Left colon (tissue), 2 donors: ENCODE data around the gene ARHGAP28. TPM values are rescaled to one million over a fixed set of nuclear protein-coding genes. Genes with fewer than 3 reads are reported as not detected.
"Not testable (repeated sequence)": the region's sequence is repeated elsewhere in the genome, so short reads cannot be mapped to it uniquely, and the experiment has no call there.

Experiments
- ATAC-seq: fragments of 200-7000 bp; cut with Tn5 transposase; one replicate; pipeline ENCODE4 v1.9.1; 2020; ENCODE audit warnings: mild to moderate bottlenecking, moderate library complexity
- DNase-seq, 2 donors: peaks; one replicate each; pipeline ENCODE4 v3.0.0-alpha.2; 2020
- intact Hi-C, 2 donors: fragments of 100-400 bp; cut with DNase I in 1 of 2; cut with micrococcal nuclease in 1 of 2; formaldehyde crosslinking; loops; one replicate each; pipeline versions ENCODE4 v1.11.2 to v1.14.0; 2022; cut with DNase I, micrococcal nuclease
- total RNA-seq, 2 donors: library from RNA; stranded (reverse); fragmentation: NEBNext Ultra II Directional; extraction: Animal tissue kit (Norgen Biotek cat#: 25700); gene quantifications; one replicate each; pipeline ENCODE4 v1.2.1, GENCODE V29; 2021
- donor health status: DM: no; HTN: no; CAD: no.
- donor health status: DM: yes; HTN: yes; CAD: no.

Gene ARHGAP28
- total RNA-seq, 2 donors from 2014 or later, result 2.1 to 6.5 TPM

DNA sequence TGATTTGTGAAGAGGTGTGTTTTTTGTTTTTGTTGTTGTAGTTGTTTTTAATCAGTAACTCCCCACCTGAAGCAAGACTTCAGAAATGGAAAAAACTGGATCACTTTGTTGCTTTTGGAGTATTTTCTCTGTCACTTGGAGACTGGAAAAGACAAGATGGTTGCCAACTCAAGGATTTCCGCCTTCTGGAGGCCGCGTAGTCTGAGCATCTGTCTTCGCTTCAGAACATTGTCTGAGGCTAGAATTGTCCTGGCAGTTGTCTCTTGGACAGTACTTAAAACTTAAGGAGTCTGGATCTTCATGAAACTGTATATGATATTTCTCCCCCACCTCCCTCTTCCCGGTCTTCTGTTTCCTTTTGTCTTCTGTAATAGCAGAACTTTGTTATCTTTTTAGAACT, 67.7 kb downstream of the ARHGAP28 start:
- no peak for DNase-seq
- no peak for ATAC-seq
- intact Hi-C loops, result no loop called here

GRCh38 chr18:6798896-6799295, 69.4 kb downstream of the ARHGAP28 start:
- DNase-seq (no peak), ATAC-seq (no peak)
- intact Hi-C loops, result no loop called here

DNA sequence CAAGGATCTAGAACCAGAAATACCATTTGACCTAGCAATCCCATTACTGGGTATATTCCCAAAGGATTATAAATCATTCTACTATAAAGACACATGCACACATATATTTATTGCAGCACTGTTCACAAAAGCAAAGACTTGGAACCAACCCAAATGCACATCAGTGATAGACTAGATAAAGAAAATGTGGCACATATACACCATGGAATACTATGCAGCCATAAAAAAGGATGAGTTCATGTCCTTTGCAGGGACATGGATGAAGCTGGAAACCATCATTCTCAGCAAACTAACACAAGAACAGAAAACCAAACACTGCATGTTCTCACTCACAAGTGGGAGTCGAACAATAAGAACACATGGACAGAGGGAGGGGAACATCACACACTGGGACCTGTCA, 70.8 kb downstream of the ARHGAP28 start:
- DNase-seq, ATAC-seq, intact Hi-C loops: not testable (repeated sequence)

GRCh38 chr18:6807515-6808257, 78.2 kb downstream of the ARHGAP28 start:
- ATAC-seq, result no peak
- DNase-seq, result no peak
- intact Hi-C loops, result no loop called here

DNA sequence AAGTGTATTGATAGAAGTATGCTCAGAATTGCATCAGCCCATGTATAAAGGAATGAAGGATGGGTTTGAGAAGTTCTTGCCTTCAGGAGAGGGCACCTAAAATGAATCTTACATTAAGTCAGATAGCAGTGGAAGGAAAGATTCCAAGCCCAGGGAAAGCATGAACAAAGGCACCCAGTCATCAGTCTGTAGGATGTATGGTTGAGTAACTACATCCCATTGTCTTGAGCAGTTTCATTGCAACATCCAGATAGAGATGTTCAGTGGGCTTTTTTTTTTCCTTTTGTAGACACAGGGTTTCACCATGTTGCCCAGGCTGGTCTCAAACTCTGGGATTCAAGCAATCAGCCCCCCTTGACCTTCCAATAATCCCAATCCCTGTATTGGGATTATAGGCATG, 80.7 kb downstream of the ARHGAP28 start:
- intact Hi-C loops, result no loop called here
- no peak for DNase-seq
- ATAC-seq, result no peak

DNA sequence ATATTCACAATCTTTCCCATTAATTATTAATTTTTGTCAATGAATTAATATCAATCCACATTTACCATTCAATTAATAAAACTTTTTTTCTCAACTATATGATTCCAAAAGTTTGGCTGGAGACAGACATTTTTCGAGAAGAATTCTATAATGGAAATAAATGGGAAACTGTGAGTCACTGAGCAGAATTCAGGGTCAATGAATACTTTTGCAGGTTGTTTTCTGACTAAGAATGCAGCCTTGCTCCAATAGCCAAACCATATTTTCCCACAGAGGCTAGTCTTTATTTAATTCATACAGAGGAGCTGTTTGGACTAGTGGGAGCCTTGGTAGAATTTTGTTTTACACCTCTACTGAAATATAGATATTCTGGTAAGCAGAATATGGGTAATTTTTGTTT, 82.3 kb downstream of the ARHGAP28 start:
- DNase-seq, result no peak
- intact Hi-C loops, result no loop called here

GRCh38 chr18:6814882-6815425, 85.4 kb downstream of the ARHGAP28 start:
- intact Hi-C loops, result no loop called here
- no peak for DNase-seq
- ATAC-seq, result no peak

More for the DNA sequence above, 82.3 kb downstream of the ARHGAP28 start:
- ATAC-seq, result no peak

DNA sequence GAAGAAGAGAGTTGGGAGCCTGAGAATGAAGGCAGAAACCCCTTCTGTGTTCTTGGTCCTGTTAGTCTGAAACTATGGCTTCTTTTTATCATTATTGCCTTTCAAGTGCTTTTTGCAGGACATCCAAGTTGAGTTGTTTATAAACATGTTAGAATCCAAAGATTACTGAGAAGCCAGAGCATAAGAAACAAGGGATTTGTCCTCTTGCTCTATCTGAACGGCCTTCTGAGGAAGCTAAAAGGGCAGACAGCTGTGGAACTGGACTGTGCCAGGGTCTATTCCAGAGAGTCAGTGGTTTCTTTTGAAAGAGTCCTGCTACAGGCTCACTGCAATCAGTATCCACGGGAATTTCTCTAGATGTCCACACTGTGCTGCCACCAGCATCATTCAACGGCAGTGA, 86.6 kb downstream of the ARHGAP28 start:
- DNase-seq (no peak), ATAC-seq (no peak)
- intact Hi-C loops, result no loop called here

GRCh38 chr18:6819332-6819731, 89.8 kb downstream of the ARHGAP28 start:
- intact Hi-C loops, result no loop called here
- ATAC-seq, result no peak
- no peak for DNase-seq

- ATAC-seq (no peak), DNase-seq (no peak)
- intact Hi-C loops, result no loop called here
These were observed 90.8 kb downstream of the ARHGAP28 start for GRCh38 chr18:6820314-6820713.

DNA sequence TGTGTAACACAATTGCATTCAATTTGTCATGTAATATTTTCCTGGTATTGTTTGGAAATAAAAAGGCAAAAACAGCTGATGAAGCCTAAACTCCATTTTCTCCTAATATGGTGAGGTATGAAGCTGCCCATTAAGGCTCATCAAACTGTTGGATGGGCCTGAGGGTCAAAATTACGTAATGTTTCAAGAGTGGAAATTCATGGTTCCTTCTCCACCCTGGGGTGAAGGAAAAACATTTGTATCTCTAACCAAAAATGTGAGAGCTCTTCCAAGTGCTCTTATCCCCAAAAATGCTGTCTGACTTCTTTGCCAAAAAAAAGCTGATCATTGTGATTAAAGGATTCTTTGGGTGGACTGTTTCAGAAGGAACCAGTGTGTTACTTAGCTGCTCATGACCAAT, 91.8 kb downstream of the ARHGAP28 start:
- no peak for DNase-seq
- intact Hi-C loops, result no loop called here
- no peak for ATAC-seq

DNA sequence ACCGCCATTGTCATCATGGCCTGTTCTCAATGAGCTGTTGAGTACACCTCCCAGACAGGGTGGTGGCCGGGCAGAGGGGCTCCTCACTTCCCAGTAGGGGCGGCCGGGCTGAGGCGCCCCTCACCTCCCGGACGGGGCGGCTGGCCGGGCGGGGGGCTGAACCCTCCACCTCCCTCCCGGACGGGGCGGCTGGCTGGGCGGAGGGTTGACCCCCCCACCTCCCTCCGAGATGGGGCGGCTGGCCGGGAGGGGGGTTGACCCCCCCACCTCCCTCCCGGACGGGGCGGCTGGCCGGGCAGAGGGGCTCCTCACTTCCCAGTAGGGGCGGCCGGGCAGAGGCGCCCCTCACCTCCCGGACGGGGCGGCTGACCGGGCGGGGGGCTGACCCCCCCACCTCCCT, 97.6 kb downstream of the ARHGAP28 start:
- DNase-seq, ATAC-seq, intact Hi-C loops: not testable (repeated sequence)

- intact Hi-C loops, DNase-seq, ATAC-seq: not testable (repeated sequence)
These were observed 98.0 kb downstream of the ARHGAP28 start for GRCh38 chr18:6827566-6827965.

DNA sequence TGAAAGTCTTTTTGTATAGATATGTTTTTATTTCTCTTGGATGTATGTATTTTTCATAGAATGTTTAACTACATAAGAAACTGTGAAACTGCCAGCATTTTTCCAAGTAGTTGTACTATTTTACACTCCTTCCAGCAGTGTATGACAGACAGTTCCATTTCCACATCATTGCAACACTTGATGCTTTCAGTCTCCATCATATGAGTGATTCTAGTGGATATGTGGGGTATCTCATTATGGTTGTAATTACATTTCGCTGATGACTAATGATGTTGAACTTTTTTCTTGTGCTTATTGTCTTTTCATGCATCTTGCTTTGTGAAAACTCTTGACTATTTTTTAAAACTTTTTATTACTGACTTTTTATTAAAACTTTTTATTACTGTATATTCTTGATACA, 101.4 kb downstream of the ARHGAP28 start:
- DNase-seq, result no peak
- ATAC-seq, result no peak
- intact Hi-C loops, result no loop called here

- DNase-seq (no peak), ATAC-seq (no peak)
- intact Hi-C loops, result no loop called here
These were observed 105.8 kb downstream of the ARHGAP28 start for GRCh38 chr18:6835345-6835744.

DNA sequence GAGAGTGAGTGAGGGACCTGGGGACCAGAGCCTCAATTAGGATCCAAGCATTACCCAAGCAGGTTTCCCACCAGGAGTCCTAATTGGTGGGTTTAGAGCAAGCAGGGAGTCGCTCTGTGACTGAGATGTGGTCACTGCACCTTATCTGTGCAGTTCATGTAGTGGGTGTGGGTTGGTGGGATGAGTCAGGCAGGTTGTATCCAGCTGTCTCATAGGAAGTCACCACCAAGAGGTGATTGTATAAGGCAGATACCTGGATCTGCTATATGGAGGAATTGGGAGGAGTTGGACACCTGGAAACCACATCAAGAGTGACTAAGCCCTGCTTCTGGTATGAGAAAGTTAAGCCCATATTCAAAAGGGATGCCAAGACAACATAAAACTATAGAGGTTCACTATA, 106.8 kb downstream of the ARHGAP28 start:
- DNase-seq (no peak), ATAC-seq (no peak)

GRCh38 chr18:6837904-6838303, 108.4 kb downstream of the ARHGAP28 start:
- intact Hi-C loops, result no loop called here
- DNase-seq (no peak), ATAC-seq (no peak)

More for the DNA sequence above, 106.8 kb downstream of the ARHGAP28 start:
- intact Hi-C loops, result no loop called here

GRCh38 chr18:6842081-6842480, 112.6 kb downstream of the ARHGAP28 start:
- no peak for ATAC-seq
- DNase-seq, result no peak
- intact Hi-C loops, result no loop called here

DNA sequence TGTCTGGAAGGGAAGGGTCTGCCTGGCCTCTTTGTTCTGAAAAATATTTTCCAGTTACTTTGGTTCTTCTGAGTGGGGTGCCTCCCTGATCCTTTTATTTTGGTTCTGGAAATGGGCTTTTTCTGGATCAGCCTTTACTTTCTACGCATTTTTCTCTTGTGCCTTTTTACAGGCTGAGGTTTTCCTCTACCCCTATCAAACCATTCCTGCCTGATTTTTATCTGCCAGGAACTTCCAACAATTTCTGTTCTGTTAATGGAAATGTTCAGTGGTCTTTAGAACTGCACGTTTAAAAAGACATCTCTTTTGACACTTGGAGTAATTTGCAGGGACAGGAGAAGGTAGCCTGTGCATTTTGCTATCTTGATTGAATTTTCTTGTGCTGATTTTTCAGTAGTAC, 113.8 kb downstream of the ARHGAP28 start:
- no peak for DNase-seq
- ATAC-seq, result no peak
- intact Hi-C loops, result no loop called here

DNA sequence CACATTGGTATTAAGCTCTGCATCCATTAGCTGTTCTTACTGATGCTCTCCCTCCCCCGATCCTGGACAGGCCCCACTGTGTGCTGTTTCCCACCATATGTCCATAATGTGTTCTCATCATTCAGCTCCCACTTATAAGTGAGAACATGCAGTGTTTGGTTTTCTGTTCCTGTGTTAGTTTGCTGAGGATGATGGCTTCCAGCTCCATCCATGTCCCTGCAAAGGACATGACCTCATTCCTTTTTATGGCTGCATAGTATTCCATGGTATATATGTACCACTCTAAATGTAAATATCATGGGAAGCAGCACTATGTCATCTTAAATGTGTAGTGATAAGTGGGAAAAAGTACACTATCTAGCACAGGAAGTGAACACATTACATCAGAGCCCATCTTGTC, 116.0 kb downstream of the ARHGAP28 start:
- DNase-seq, intact Hi-C loops, ATAC-seq: not testable (repeated sequence)

- DNase-seq, result no peak
- no peak for ATAC-seq
- intact Hi-C loops, result no loop called here
These were observed 120.9 kb downstream of the ARHGAP28 start for GRCh38 chr18:6850396-6850795.
